GM19351 (cell line): ENCODE results near the gene GRM1.
A peak's percentile ranks its signal among the peaks of the same experiment; 100 is the strongest.
"Not testable (repeated sequence)": the region's sequence is repeated elsewhere in the genome, so short reads cannot be mapped to it uniquely, and the experiment has no call there.

Experiments
- ATAC-seq: cut with Tn5 transposase; IDR thresholded peaks from one replicate; pipeline ENCODE4 v1.9.1; 2021; ENCODE audit warnings: mild to moderate bottlenecking, moderate library complexity; ENCODE audit not compliant: unreplicated experiment

Gene GRM1

DNA sequence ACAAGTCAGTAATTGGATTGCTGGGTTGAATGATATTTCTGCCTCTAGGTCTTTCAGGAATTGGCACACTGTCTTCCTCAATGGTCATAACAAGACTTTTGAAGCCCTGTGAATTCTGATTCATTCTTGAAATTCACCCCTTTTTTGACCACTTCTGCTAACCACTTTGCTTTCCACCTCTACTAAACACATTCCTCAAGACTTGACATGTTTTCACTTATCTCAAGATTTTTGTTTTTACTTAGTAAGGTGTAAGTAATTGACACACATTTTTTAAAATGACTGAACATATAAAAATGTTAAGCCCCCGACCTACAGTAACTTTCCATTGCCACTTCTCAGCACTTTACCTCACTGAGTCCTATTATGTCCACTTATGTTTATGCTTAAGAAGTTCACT lies 239.1 kb downstream of the GRM1 start:
- ATAC-seq, result no peak

DNA sequence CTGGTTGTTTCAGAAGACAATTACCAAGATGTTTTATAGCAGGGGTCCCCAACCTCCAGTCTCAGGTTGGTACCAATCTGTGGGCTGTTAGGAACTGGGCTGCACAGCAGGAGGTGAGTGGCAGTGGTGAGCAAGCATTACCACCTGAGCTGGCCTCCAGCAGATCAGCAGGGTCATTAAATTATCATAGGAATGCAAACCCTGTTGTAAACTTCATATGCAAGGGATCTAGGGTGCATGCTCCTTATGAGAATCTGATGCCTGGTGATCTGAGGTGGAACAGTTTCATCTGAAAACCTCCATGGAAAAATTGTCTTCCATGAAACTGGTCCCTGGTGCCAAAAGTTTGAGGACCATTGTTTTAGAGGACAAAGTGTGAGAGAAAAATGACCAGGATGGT lies 240.6 kb downstream of the GRM1 start:
- ATAC-seq, result no peak

DNA sequence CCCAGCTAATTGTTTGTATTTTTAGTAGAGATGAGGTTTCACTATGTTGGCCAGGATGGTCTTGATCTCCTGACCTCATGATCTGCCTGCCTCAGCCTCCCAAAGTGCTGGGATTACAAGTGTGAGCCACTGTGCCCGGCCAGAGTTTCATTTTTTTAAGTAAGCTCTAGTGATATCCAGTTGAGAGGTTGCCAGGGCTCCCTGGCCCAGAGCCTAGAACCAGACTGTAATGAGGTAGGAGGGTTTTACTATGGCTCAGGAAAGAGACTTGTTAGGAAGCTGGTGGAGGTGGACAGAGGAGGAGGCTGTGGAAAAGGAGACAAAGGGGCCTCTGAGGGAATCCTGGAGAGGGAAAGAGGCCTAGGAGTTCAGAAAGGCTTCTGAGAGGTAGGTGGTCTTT lies 242.3 kb downstream of the GRM1 start:
- not testable (repeated sequence) for ATAC-seq

DNA sequence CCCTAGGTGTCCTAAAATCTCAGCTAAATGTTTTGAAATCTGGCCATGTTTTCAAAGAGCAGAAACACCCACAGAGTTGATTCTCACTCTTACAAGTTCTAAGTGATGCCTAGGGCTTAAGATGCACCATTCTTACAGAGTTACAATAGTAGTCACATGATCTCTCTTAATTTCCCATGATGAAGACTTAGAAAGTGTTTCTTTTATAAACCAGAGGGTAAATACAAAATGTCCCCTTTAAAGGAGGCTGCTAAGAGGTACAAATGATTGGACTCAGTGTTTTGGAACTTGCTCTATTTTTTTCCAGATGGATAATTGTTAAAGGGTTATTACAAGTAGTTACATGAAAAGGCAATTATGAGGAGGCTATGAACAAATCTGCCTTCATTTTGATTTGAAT lies 244.6 kb downstream of the GRM1 start:
- no peak for ATAC-seq

DNA sequence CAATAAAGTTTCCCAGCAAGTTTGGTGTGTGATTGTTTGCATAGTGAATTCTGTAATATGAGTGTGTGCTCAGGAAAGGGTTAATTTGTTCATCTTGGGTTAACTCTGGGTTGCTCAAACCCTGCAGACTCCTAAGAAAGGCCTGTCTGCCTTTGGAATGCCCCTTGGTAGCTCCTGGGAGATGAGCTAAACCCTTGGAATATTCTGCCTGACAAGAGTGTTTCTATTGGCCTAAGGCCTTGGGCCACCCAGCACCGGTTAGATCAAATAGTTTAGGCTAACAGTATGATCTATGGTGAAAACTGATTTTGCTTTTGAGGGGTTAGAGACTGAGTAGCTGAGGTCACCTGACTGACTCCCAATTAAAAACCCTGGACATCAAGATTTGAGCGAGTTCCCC lies 248.3 kb downstream of the GRM1 start:
- ATAC-seq, result no peak

DNA sequence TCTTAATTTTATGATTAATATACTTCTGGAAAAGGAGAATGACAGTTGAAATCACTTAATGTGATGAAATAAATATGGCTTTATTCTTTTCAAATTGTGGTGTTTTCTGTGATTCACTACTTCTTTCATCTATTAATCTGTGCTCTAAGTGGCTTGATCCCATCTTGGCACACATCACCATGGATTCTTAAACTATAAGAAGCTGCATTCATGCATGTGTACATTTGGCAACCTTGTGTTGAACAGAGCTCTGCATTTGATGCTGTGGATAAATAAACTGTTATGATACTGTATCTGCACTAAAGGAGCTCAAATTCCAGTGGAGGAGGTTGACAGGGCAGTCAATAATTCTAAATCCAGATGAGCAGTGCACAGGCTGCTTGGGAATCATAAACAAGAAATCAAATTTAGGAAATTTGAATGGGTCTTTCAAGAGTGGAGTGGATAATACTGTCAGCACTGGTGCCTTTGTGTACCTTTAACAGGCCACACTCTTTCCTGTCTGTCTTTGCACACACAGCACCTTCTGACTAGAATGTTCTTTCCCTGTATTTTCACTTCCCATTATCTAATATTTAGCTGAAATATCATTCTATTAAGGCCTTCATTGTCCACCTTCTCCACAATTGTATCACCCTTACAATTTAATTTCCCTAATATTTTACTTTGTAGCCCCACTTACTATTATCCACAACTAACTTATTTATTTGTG lies 252.9 kb downstream of the GRM1 start:
- ATAC-seq, result peak; percentile 75

DNA sequence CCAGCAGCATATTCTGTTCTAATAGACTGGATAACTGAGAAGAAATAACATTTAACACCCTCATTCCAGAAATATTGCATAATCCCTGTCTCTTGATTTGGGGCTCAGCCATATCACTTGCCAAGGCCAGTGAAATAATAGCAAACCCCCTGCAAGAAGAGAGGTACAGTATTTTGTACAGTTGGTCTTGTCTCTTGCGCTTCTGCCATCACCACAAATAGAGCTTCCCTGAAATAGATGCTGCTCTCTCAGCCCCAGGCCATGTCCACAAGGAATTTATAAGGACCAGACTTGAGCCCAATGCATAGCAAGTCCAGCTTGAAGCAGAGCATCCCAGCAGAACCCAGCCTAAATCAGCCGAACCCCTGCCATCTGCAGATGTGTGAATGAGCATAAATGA lies 254.0 kb downstream of the GRM1 start:
- ATAC-seq, result no peak

DNA sequence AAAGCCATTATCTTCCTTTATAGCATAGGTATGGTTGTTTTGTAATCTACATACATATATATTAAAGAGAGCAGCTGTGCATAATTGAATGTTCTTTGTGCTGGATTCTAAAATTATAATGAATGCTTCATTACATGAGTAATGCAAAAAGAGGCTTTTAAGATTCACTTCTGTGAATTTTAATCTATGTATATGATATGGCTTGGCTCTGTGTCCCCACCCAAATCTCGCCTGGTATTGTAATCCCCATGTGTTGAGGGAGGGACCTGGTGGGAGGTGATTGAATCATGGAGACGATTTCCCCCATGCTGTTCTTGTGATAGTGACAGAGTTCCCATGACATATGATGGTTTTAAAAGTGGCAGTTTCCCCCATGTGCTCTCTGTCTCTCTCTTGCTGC lies 255.4 kb downstream of the GRM1 start:
- no peak for ATAC-seq

DNA sequence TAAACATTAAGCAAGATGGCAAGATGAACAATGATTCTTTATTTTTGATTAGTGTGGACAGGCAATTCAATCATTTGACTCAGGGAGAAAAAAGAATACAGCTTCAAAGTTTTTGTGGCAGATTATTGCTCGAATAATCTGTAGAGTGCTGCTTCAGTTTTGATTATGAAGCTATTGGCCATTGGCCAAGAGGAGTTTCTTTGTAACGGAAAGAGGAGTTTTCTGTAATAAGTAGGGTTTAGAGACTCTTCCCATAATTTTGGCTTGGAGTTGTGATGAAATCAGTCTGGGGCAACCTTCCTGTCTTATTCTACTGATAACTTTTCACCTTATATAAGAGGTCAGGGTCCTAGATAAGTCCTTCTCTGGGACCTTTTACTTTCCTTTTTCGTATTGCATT lies 258.1 kb downstream of the GRM1 start:
- no peak for ATAC-seq

DNA sequence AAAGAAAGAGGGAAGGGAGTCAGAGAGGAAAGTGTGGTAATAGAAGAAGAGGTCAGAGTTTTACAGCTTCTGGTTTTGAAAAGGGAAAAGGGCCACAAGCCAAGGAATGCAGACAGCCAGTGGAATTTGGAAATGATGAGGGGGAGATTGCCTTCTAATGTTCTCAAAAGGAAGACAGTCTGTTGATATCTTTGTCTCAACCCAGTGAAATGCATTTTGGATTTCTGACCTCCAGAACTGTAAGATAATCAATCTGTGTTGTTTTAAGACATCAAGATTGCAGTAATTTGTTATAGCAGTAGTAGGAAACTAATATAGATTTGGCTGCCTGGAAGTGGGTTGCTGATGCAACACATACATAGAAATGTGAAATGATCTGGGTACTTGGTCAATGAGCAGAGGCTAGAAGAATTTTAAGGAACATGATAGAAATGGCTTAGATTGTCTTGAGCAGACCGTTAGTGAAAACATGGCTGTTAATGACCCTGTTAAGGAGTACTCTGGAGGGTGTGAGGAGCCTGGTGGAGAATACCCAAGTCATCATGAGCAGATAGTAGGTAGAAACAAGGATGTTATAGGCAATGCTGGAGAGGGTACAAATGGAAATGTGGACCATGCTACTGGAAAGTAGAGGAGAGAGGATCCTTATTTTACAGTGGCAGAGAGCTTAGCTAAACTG lies 259.0 kb downstream of the GRM1 start:
- no peak for ATAC-seq

DNA sequence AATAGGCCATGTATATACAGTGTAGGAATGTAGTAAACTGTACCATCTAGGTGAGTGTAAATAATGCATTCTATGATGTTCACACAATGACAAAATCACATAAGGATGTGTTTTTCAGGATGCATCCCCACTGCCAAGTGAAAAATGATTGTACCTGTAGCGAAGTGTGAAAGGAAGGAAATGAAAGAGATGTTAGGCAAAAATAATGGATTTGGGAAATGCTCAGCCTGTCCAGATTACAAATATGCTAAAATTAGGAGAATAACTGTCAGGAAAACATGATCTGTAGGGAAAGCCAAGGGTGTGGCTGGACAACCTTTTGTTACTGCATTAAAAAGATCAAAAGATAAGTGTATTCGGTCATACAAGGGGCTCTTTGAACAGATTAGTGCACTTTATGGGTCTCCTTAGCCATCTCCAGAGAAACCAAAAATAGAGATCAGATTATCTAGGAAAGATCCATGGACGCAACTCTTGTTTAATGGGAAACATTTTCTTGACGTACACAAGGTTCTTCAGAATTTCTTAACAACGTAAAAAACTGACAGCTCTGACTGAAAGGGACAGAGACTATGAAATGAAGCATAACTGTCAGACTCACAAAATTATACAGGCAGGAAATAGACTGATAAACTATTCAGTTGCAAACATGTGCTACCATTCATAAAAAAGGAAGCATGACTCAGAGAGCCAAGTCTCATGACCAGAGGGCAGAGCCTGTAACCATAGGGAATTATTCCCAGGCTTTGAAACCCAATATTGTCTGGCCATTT lies 261.1 kb downstream of the GRM1 start:
- no peak for ATAC-seq

DNA sequence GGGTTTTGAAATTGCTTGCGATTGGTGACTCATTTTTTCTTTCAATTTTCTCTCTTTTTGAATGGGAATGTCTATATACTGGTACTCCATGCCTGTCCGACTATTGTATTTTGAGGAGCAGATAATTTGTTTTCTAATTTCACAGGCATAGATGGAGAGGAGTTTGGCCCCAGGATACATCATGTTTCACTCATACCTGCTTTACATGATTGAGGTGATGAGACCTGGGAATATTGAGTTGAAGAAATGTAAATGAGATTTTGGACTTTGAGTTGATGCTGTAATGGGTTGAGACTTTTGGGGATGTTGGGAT lies 261.7 kb downstream of the GRM1 start:
- no peak for ATAC-seq

DNA sequence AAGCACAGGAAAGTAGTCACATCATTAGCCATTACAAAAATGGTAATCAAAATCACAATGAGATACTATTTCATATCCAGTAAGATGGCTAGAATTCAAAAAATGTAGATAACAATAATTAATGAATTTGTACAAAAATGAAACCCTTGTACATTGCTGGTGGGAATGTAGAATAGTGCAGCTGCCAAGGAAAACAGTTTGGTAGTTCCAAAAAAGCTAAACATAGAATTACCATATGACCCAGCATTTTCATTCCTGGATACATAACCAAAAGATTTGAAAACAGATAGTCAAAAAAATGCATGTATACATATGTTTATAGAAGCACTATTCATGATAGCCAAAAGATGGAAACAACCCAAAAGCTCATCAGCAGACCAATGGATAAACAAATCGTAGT lies 263.6 kb downstream of the GRM1 start:
- ATAC-seq, result no peak

DNA sequence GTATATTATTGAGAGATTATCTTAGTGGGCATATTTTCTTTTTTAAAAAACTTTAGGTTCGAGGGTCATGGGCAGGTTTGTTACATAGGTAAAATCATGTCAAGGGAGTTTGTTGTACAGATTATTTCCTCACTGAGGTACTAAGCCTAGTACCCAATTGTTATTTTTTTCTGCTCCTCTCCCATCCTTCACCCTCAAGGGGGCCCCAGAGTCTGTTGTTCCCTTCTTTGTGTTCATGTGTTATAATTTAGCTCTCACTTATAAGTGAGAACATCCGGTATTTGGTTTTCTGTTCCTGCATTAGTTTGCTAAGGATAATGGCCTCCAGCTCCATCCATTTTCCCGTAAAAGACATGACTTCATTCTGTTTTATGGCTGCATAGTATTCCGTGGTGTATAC lies 266.8 kb downstream of the GRM1 start:
- no peak for ATAC-seq

DNA sequence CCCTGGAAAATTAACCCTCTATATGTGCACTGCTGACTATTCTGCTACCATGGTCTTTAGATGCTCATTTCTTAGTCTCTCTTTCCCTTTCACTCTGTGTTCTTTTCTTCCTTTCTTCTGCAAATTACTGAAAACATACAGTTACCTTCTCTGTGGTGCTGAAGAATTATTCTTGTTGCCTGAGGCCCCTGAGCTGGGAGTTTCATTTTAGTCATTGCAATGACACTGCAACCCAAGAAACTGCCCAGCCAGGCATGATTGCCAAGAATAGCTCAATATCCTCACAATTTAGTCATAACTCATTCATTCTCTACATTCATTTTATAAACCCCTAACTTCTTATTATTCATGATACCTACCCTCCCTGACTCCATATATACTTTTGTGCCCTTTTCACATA lies 269.0 kb downstream of the GRM1 start:
- ATAC-seq, result peak; percentile 59

DNA sequence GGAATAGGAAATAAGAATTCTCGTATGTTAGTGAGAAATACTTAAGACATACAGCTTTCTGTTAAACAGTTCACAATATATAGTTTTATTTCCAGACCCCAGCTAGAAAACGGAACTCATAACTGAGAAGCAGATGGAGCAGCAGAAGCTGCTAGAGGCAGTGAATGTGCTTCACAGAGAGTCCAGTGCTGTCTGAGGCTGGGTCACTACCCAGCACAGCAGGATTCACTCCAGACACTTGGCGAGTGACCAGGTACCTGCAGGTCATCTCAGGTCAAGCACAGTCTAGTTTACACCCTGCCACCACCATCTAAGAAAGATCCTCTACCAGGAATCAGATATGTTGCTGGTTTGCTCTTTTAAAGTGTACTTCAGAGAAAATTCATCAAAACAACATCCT lies 271.7 kb downstream of the GRM1 start:
- ATAC-seq, result no peak

DNA sequence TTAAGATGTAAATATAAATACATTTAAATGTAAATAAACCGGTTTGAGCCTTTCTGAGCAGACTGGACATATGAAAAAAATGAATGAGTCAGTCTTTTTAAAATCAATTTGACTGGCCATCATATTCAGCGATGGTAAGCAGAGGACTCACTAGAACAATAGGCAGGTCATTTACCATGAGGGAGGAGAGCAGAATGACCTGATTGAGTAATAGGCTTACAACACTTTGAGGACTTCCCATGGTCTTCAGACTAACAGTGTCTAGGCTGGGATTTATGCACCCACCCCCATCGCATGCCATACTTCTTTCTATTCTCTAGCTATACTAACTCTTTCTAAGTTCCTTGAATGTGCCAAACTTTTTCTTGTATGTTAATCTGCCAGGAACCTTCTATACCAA lies 272.9 kb downstream of the GRM1 start:
- no peak for ATAC-seq

DNA sequence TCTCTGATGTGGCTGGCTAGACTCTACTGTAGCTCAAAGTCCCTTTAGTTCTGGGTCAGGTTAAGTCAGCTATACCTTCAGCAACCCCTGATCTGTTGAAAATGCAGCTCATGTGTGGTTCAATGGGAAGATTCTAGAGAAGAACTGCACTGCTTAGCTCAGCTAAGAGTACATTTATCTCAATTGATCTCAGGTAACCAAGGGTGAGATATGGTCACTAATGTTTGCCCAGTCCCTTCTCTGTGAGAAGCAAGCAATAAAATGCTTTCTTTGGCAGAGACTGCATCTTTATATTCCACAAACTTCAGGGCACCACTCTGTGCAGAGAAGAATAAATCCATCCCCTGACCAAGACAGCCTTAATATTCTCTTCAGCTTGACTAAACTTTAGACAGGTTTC lies 274.1 kb downstream of the GRM1 start:
- no peak for ATAC-seq

DNA sequence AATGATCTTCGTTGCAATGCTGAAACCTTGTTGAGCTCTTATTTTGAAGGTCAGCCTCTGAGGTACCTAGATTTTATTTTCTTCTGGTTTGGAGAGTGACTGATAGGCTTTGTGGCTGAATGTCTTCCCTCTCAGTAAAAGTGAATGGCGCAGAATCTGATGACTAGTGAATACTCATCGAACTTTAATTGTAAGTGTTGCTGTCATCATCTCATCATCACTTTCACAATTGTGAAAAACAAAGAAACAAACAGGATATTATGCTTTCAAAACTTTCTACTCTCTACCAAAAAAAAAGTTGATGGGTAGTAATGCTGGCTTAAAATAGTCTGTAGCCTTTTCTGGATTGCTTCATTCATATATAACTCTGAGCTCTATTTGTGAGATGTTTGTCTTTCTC lies 275.3 kb downstream of the GRM1 start:
- ATAC-seq, result no peak

DNA sequence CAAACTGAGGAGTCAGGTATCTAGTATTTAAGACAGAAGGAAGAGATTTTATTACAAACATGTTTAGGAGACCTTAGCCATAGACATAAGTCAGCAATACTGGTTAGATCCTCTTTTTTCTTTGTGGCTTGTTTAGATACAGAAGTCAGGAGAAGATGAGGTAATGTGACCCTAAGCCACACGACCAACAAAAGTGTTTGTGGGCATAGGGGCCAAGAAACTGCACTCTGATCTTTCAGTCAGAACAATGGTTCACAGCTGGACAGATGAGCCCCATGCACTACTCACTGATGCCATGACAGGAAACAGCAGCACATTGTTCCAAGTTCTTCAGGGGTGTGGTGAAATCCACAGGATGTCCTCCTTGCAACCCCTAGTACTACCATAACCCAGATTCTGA lies 276.2 kb downstream of the GRM1 start:
- ATAC-seq, result no peak

DNA sequence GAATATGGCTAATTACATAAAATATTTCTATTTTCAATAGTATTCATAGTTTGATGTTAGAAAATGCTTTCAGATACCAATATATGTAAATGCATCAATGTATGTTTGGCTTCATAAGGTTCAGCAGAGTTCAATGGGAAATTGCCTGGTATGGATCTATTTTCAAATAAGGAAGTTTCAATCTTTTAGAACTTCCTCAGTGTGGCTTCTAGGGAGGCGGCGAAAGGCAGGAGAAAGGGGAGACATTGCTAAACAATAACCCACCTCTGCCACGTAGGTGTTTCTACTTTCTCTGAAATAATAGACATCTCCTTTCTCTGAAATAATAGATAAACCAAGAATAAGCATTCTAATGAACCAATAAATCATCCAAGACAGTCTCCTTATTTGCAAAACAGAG lies 277.1 kb downstream of the GRM1 start:
- no peak for ATAC-seq

DNA sequence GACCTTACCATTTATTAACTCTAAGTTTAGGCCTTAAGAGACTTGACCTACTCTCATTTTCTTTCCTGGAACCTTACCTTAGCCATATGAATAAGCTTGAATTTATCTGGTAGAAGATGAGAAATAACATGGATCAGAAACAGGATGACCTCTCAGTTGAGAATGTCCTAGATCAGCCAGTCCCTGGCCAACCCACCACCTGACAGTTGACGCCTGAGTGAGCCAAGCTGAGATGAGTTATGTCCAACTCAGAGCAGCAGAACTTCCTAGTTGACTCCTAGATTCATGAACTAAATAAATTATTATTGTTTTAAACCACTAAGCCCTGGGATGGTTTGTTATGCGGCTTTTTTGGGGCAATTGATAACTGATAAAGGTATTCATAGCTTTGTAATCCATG lies 281.8 kb downstream of the GRM1 start:
- no peak for ATAC-seq
